Stimulated activated CD8-positive, alpha-beta memory T cell treated with anti-CD3 and anti-CD28 coated beads, Interleukin-2, amount 100 ng/mL, for 1 hour (primary cell): ENCODE data around the gene IMPDH2.

Experiments used
- DNase-seq, 2 donors: peaks; one replicate each; pipeline ENCODE4 v3.0.0-alpha.2; 2020; ENCODE audit warnings: low read depth in 2 of 2

Gene IMPDH2

DNA sequence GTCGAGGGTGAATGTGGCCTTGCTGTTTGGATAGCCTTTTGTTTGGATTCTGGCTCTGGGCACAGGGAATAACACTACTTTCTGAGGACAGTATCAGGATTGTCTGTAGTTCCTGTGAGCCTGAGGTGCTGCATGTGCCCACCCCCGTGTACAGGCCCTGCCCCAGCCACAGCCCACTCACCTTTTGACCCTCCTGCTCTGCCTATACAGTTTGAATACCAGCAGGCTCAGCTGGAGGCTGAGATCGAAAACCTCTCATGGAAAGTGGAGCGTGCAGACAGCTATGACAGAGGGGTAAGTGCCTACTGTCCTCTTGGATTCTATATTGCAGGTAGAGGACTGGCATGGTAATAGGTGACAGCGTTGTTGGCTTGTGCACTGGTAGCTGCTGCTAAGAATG lies 46.5 kb downstream of the IMPDH2 start:
- no peak for DNase-seq

DNA sequence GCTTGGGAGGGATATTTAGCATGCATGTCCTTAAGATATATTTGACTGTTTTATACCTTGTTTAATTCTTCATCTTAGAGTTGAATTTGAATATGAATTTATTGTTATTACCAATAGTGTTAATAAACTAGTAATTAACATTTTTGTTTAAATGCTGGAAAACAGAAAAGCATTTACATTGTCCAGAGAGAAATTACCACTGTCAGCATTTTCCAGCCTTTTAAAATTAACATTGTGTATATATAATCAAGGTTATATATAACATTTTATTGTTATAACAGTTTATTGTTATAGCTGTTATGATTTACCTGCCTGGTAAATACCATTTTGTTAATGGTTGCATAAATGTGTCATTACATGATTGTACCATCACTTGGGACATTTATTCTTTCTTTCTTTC lies 47.2 kb downstream of the IMPDH2 start:
- no peak for DNase-seq

GRCh38 chr3:48980295-48980694 lies 48.9 kb downstream of the IMPDH2 start:
- DNase-seq = no peak

DNA sequence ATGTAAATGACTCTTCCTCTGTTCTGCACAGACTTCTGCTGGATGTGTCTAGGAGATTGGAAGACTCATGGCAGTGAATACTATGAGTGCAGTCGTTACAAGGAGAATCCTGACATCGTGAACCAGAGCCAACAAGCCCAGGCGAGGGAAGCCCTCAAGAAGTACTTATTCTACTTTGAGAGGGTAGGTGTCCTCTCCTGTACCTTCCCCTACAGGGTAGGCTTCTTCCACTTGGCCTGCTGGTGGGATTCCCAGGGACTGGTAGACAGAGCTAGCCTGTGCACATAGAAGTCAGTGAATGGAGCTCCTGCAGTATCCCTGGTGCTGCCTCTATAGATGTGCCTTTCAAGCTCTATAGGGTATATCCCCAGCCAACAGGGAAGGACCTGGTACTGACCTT lies 49.7 kb downstream of the IMPDH2 start:
- DNase-seq = no peak
